Measurements from ENCODE around the gene JPH3. TPM values are rescaled to one million over a fixed set of nuclear protein-coding genes. Genes with fewer than 3 reads are reported as not detected.

The JPH3 gene
- total RNA-seq, 4 donors from 2014 or later, result 0.22 to 1.1 (median 0.29) TPM; not detected in 1

- Histone ChIP-seq H3K36me3 (no peaks in the 10 kb centered on the region), H3K9me3 (no peaks in the 10 kb centered on the region), H3K27me3 (no peaks in the 10 kb centered on the region), H3K4me3 (replicated peaks in 1 of 3) (no peak overlapping the region), H3K4me1 (no peaks in the 10 kb centered on the region), H3K27ac (no peak overlapping the region)
- no peak for TF ChIP-seq POLR2A (IDR thresholded peaks at IDR 0.05)
- TF ChIP-seq, protein P1, sequence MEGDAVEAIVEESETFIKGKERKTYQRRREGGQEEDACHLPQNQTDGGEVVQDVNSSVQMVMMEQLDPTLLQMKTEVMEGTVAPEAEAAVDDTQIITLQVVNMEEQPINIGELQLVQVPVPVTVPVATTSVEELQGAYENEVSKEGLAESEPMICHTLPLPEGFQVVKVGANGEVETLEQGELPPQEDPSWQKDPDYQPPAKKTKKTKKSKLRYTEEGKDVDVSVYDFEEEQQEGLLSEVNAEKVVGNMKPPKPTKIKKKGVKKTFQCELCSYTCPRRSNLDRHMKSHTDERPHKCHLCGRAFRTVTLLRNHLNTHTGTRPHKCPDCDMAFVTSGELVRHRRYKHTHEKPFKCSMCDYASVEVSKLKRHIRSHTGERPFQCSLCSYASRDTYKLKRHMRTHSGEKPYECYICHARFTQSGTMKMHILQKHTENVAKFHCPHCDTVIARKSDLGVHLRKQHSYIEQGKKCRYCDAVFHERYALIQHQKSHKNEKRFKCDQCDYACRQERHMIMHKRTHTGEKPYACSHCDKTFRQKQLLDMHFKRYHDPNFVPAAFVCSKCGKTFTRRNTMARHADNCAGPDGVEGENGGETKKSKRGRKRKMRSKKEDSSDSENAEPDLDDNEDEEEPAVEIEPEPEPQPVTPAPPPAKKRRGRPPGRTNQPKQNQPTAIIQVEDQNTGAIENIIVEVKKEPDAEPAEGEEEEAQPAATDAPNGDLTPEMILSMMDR (IDR thresholded peaks at IDR 0.05), result no peak
- intact Hi-C loops (cut with DNase I), result no loop called here
- 90 to 93% methylated on average over 19 of the region's 20 CpGs for WGBS, 2 donors
- no peak for DNase-seq
Observed at GRCh38 chr16:87694441-87695125, 92.3 kb downstream of the JPH3 start.

DNA sequence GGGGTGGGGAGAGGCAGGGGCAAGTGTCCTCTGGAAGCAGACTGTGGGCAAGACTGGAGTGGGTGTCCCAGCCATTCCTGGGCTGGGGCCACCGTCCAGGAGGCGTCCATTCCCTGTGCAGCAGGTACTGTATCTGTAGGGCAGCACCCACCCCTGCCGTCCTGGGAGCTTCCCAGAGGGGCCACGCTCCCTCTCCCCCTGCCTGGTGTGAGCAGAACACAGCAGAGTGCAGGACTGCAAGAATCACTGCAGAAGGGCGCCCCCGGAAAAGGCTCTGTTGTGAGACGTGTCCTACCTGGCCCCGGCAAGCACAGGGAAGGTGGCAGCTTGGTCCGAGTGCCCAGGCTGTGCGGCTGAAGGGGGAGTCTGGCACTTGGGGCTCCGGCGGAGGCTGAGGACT lies 93.2 kb downstream of the JPH3 start:
- 88 to 89% methylated on average over 5 to 6 of the region's 12 CpGs for WGBS, 2 donors
- intact Hi-C loops (cut with DNase I), result no loop called here

GRCh38 chr16:87696726-87697125 lies 94.4 kb downstream of the JPH3 start:
- WGBS, 2 donors, result 85% methylated on average over 14 to 18 of the region's 18 CpGs
- H3K9me3 ChIP-seq, result no peaks in the 10 kb centered on the region
- H3K36me3 ChIP-seq, result peaks cover 0 to 4% of the 10 kb centered on the region in 2 donors
- no peak overlapping the region for H3K27ac ChIP-seq
- DNase-seq, result no peak
- no peaks in the 10 kb centered on the region for H3K4me1 ChIP-seq
- no peak overlapping the region for H3K4me3 ChIP-seq (replicated peaks in 1 of 3)
- no peaks in the 10 kb centered on the region for H3K27me3 ChIP-seq
- intact Hi-C loops (cut with DNase I), result no loop called here
- TF ChIP-seq, protein P1 (IDR thresholded peaks at IDR 0.05), result no peak
- no peak for TF ChIP-seq POLR2A (IDR thresholded peaks at IDR 0.05)

More for the DNA sequence above, 93.2 kb downstream of the JPH3 start:
- H3K4me1 ChIP-seq, result no peaks in the 10 kb centered on the region
- TF ChIP-seq, protein P1 (IDR thresholded peaks at IDR 0.05), result no peak
- no peak for TF ChIP-seq POLR2A (IDR thresholded peaks at IDR 0.05)
- H3K4me3 ChIP-seq (replicated peaks in 1 of 3), result no peak overlapping the region
- DNase-seq, result no peak
- H3K27me3 ChIP-seq, result no peaks in the 10 kb centered on the region
- no peak overlapping the region for H3K27ac ChIP-seq
- H3K9me3 ChIP-seq, result no peaks in the 10 kb centered on the region
- peaks cover 0 to 4% of the 10 kb centered on the region in 2 donors for H3K36me3 ChIP-seq

DNA sequence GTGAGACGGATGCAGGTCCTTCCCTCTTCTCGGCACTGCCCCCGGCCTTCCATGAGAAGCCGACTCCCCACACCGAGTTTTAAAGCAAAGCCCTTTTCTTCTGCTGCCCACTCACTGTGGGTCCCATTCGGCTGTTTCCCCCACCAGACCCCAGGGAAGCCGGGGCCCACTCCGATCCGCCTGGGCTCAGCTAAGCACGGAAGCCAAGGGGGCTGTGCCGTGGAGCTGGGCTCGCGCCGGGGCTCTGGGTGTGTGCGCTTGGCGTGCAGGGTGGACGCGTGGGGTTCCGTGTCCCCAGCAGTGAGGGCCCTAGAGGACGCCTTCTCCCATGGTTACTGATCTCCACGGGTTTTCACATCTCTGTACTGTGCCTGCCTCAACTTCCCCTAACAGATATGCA lies 94.9 kb downstream of the JPH3 start:
- no peak for TF ChIP-seq POLR2A (IDR thresholded peaks at IDR 0.05)
- TF ChIP-seq, protein P1 (IDR thresholded peaks at IDR 0.05), result no peak
- H3K27me3 ChIP-seq, result no peaks in the 10 kb centered on the region
- 96 to 97% methylated on average over 19 to 21 of the region's 21 CpGs for WGBS, 2 donors
- no peak overlapping the region for H3K27ac ChIP-seq
- H3K4me1 ChIP-seq, result no peaks in the 10 kb centered on the region
- intact Hi-C loops (cut with DNase I), result no loop called here
- H3K9me3 ChIP-seq, result no peaks in the 10 kb centered on the region
- H3K36me3 ChIP-seq, result peaks cover 0 to 4% of the 10 kb centered on the region in 2 donors
- no peak for DNase-seq
- H3K4me3 ChIP-seq (replicated peaks in 1 of 3), result no peak overlapping the region

DNA sequence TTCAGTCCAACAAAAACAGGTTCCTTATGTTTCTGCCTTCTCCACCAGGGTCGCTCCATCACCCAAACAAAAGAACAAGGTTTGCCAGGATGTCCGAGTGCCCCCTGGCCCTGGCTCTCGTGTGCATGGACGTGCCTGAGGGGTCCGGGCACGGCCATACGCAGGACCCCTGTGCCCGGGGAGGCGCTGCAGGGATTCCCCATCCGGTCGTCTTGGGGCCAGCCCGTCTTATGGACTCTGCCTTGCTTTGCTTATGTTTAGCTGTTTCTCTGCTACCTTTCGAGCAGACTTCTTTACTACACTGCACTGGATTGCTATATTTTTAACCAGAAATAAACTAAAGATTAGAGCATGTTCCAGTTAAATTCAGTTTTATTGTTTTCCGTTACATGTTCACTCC lies 95.5 kb downstream of the JPH3 start:
- no peak for DNase-seq
- H3K27me3 ChIP-seq, result no peaks in the 10 kb centered on the region
- 94% methylated on average over 14 of the region's 14 CpGs for WGBS, 2 donors
- no peaks in the 10 kb centered on the region for H3K4me1 ChIP-seq
- no peaks in the 10 kb centered on the region for H3K9me3 ChIP-seq
- TF ChIP-seq, protein P1 (IDR thresholded peaks at IDR 0.05), result no peak
- no peak for TF ChIP-seq POLR2A (IDR thresholded peaks at IDR 0.05)
- no peak overlapping the region for H3K4me3 ChIP-seq (replicated peaks in 1 of 3)
- intact Hi-C loops (cut with DNase I), result no loop called here
- H3K36me3 ChIP-seq, result peaks cover 3 to 9% of the 10 kb centered on the region in 2 donors
- H3K27ac ChIP-seq, result no peak overlapping the region
